Stimulated activated CD8-positive, alpha-beta memory T cell treated with anti-CD3 and anti-CD28 coated beads, Interleukin-12 subunit alpha, Interleukin-12 subunit beta, amount 100 ng/mL, for 24 hours (primary cell): ENCODE data around the gene RPP25L.

ENCODE experiments used
- DNase-seq: peaks from one replicate; pipeline ENCODE4 v3.0.0-alpha.2; 2020; ENCODE audit errors: extremely low read depth

RPP25L gene

DNA sequence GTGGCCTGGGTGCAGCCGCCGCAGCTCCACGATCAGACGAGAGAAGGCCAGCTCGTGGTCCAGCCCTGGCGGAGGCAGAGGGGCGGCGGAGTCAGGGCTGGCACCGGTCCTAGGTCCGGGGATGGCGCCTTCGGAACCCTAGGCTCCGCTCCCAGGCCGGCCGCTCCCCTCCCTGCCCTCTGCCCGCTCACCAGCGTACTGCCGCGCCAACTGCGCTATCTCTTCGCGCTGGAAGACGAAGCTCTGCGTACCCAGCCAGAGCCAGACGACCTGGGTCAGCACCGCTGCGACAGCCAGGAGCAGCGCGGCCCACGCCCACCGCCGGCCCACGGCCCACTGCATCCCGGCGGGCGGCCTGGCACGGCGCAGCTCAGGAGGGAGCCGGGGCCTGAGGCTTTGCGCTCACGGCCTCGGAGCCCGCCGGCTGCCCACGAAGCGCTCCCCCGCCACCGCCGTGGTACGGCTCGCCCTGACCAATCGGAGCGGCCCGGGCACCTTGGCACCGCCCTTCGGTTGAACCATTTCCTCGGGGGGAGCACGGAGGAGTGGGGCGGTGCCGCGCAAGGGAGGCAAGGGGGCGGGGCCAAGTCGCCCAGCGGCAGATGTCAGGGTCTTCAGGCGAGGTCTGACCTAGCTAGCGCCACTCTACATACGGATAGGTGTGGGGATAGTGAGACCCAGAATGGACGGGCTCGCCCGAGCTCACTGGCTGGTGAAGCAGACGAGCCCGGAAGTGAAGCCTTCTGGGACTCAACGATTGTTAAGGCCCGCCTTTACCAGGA, 25.6 kb upstream of the RPP25L start, which contains the start of gene SIGMAR1:
SIGMAR1 (minus strand) TSS at position 432 of the 782 bp plus-strand sequence; CDS start at position 342, 90 bp downstream.
- DNase-seq: peak; percentile 79

GRCh38 chr9:34636791-34637355, 25.0 kb upstream of the RPP25L start:
- DNase-seq: no peak

GRCh38 chr9:34635556-34635955, 23.7 kb upstream of the RPP25L start:
- DNase-seq: no peak

GRCh38 chr9:34634551-34635248, 22.8 kb upstream of the RPP25L start:
- no peak for DNase-seq

GRCh38 chr9:34633851-34634550, 22.1 kb upstream of the RPP25L start:
- no peak for DNase-seq

- DNase-seq: no peak
These were observed 21.3 kb upstream of the RPP25L start for GRCh38 chr9:34633166-34633565.

DNA sequence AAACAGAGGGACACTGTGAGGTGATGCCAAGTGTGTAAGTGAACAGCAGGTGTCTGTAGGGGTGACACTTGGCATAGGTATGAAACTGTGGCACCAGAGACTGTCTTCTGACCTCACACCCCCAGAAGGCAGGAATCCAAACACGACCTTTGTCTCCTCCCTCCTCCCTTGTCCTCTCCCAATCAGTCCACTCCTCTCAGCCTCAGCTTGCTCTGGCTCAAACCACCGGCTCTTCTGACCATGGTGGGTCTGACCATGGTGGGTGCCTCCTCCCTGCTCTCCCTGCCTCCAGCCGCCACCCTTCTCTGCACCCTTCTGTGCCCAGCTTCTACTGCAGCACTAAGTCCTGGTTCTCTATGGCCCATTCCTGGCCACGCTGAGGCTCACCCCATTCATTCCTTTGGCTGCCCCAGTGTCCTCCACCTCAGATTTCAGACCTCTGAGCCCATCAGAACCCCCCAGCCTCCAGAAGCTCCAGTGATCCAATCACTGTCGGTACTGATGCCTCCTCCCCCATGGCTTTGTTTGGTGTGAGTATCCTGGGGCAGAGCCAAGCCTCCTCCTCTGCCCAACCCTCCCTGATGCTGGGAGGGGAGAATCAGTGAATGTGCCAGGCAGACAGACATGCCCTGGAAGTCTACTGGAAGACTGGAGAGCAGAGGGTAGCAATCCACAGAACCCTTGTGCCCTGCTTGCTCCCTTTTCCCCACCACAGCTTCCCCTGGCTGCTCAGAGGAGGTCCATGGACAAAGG, 18.7 kb upstream of the RPP25L start:
- DNase-seq: no peak

GRCh38 chr9:34629491-34629808, 17.6 kb upstream of the RPP25L start:
- no peak for DNase-seq

DNA sequence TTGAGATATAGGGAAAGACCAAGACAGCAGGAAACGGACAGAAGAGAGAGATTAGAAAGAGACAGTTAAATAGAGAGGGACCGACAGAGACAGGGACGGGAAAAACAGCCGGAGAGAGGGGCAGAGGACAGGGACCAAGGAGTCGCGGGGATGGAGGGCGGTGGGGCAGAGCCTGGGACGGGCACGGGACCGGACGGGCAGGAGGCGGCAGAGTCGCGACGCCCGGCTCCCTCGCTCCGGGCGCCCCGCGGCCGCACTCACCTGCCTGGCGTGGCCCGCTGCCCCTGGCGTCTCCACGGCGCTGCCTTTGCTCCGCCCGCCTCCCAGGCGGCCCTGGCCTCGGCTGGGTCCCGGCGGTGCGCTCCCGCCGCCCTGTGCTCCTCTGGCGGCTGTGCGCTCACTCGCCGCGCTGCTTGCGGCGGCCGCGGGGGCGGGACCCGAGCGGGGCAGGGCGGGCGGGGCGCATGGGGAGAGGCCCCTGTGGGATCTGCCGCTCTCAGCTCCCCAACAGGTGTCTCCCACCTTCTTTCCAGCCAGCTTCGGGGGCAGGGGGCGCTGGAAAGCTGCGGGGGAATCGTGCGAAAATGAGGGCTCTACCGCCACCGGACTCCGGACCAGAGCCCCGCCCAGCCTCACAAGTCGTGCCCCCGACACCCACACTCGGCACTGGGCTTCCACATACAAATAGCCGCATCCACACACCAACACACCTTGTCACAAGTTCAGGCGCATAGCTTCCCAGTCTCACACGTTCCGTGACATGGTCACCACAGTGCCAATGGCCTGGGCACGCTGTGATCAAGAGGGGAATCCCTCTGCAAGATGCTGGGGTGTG, 17.0 kb upstream of the RPP25L start, which contains the start of gene ARID3C:
ARID3C (minus strand) TSS at position 411 of the 835 bp plus-strand sequence. CDS start 1,052 bp downstream, outside the sequence.
- no peak for DNase-seq

DNA sequence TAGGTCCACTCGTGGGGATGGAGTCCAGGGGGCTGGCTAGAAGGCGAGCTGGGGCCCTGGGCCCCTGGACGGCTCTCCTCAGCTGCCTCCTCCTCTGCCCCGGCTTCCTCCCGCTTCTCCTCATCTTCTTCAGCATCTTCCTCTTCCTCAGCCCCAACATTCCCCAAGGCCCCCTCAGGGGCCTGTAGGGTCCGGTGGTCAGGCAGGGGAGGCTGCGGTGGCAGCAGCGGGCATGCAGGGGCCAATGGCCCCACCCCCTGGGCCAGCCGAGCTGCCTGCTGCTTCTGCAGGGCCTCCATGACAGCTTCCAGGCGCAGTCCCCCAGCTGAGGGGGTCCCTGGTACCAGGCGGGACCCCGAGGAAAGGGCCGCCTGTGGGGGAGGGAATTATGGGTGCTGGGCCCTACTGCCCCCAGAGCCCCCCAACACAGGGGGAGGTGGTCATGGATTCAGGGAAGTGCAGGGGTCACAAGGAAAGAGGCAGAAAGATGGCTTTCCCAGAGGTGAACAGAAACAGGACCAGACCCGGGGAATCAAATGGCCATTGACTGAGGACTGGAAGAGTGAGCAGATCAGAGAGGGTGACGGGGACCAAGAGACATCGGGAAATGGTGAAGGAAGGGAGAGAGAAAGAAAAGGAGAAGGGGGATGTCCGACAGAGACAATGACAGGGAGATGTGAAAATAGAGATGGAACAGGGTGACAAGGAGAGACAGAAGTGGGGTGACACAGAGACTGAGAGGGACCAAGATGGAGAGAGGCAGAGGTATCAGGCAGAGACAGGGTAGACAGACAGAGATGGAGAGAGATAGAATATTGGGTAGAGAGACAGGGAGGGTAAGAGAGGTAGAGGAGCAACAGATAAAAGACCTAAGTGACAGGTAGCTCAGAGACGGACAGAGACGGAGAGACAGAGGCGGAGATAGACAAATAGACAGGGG, 16.1 kb upstream of the RPP25L start:
- no peak for DNase-seq

GRCh38 chr9:34625186-34625486, 13.2 kb upstream of the RPP25L start:
- DNase-seq: no peak

GRCh38 chr9:34624475-34625185, 12.7 kb upstream of the RPP25L start:
- DNase-seq: no peak

DNA sequence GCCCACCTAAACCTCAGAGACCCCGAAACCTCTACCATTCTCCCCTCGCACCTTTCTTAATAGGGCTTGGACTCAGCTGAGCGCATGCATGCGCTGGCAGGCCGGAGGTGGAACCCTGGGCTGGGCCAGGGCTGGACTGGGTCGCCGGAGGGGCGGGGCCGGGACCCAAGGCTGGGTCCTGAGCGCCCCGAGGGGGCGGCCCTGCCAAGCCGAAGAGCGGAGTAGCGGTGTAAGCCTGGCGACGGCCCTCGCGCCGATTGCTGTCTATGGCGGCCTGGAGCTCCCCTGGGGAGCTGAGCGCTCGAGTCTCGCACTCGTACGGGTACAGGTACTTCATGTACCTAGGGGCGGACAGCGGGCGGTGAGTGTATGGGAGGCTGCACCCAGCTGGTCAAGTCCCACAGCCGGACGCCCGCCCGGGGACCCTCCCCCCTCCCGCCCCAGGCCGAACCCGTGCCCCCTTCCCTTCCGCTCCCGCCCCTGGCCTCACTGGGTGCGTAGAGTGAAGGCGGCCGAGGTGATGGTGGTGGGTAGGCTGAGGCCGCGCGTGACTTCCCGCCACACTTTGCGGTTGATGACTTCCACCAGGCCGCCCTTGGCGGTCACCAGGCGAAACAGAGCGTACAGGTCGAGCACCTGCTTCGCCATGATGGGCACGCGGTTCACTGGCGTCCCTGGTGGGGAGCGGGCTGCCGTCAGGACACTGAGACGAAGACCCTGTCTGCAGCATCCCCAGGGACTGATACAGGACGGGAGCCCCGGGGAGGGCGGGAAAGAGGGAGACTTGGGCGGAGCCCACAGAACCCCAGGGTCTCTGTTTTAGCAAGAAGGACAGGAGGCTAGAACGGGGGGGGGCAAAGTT, 11.7 kb upstream of the RPP25L start:
- no peak for DNase-seq

DNA sequence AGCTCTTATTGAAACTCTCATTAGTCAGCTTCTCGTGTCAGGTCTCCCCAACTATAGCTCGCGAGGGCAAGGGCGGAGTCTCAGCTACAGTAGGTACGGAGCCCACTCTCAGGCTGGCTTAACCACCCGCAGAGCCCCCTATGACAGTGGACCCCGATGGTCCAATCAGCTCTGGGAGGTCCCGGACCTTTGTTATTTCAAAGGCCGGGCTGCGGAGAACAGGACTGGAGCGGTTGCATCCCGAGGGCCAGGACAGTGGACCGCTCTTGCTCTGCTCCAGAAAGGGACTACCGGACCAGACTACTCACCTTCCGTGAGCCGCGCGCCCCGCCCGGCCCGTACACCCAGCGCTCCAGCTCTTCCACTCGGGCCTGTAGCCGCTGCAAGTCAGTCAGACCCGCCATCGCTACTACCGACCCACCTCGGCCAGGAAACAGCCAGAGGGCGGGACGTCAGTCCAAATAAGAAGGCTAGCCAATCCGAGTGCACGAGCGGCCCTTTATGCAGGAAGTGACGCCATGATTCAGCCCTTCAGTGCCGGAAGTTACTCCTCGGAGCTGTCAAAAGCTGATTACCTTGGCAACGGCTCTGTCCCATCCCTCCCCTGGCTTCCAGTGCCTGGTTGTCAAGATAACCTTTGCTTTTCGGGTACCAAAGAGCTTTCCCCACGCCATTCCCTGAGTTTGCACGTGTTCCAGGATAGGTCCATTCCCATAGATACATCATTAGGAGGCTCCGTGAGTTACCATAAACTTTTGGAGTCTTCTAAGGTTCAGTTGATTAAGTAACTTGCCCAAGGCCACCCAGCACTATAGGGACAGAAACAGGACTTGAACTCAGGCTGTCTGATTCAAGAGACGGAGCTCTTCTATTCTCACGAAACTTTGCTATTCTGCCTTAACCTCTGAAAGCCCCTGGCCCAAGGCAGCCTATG, 8.4 kb upstream of the RPP25L start, which contains the start of gene DCTN3:
DCTN3 (minus strand) TSS at position 435 of the 934 bp plus-strand sequence; CDS start at position 404, 31 bp downstream.
- peak; percentile 76 for DNase-seq

DNA sequence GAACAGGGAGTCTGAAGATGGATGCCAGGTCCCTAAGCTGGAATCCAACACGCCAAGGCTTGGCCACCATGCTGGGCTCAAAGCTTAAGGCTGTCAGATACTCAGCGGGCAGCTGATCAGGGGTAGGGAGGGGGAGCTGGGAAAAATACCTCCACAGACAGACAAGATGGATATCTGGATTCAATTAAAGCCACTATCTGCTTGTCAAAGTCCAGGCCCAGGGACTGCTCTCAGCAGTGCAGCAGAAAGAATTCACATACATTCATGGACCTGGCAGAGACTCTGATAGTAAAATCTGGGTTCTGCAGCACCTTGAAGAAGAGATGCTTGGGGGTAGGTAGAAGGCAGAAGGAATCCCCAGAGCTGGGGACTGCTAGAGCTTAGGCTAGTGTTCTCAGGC, 3.2 kb upstream of the RPP25L start:
- DNase-seq: no peak

DNA sequence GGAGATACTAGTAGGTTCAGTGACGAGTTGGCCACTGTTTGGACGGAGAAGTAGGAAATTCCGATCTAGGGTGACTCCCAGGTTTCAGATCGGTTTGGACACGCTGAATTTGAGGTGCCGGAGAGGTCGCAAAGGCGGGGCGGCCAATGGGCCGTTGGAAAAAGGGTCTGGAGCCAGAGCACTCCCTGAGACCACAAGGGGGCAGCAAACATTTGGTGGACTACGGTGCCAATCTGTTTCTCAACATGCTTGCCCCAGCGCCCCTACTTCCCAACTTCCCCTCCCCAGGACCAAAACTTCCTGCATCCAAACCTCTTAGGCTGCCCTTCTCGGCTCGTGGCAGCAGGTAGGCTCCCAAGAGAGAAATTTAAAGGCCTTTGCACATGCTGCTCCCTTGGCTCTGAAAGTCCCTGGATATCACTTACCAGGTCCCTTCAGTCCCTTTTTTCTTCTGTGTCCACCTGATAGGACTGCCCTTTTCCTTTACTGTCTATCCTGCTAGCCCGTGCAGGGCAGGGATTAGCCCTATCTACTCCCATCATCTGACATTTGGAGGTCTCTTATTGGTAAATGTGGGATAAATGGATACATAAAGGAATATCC, 992 bp upstream of the RPP25L start:
- no peak for DNase-seq
